ENCODE data around the gene CCDC34. TPM values are rescaled to one million over a fixed set of nuclear protein-coding genes. Genes with fewer than 3 reads are reported as not detected.
A peak's percentile ranks its signal among the peaks of the same experiment; 100 is the strongest.
"Not testable (repeated sequence)": the region's sequence is repeated elsewhere in the genome, so short reads cannot be mapped to it uniquely, and the experiment has no call there.

Gene CCDC34
- total and polyA plus RNA-seq, 5 experiments from 2014 or later = 1.8 to 4.7 (median 2.4) TPM

DNA sequence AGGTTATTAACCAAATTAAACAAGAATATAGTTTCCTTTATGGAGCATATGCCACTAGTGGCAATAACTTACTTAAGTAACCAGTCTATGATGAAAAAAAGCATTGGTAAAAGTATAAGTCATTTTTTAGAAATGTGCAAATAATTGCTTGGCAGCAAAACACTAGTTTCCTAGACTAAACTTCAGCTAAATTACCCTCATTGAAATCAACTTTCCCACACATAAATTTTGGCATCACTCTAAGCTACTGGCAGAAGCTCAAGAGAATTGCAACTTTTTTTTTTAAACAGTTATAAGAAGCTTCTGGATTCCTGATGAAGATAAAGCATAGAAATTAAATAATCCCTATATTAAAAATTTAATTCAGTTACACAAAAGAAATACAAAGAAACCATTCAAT lies 12.5 kb downstream of the CCDC34 start:
- ATAC-seq = no peak
- Mint-ChIP-seq H3K9me3 (no peaks in the 10 kb centered on the region), H3K36me3 (peaks cover 6 to 28% (median 14%) of the 10 kb centered on the region in 3 donors), H3K27ac (no peak overlapping the region), H3K4me3 (no peak overlapping the region), H3K27me3 (no peaks in the 10 kb centered on the region), H3K4me1 (peaks cover 0 to 2% (median 0%) of the 10 kb centered on the region in 4 donors)
- POLR2A ChIA-PET = no interaction called here
- no peak for DNase-seq

GRCh38 chr11:27349919-27350318 lies 13.1 kb downstream of the CCDC34 start:
- H3K27me3 Mint-ChIP-seq = no peaks in the 10 kb centered on the region
- no peak overlapping the region for H3K4me3 Mint-ChIP-seq
- POLR2A ChIA-PET = no interaction called here
- peaks cover 0 to 2% (median 0%) of the 10 kb centered on the region in 4 donors for H3K4me1 Mint-ChIP-seq
- ATAC-seq = no peak
- no peaks in the 10 kb centered on the region for H3K9me3 Mint-ChIP-seq
- peaks cover 6 to 28% (median 14%) of the 10 kb centered on the region in 3 donors for H3K36me3 Mint-ChIP-seq
- peak overlapping the region in 1 of 10 donors; percentile 7 for H3K27ac Mint-ChIP-seq
- no peak for DNase-seq

GRCh38 chr11:27348340-27348873 lies 14.6 kb downstream of the CCDC34 start:
- ATAC-seq (no peak), DNase-seq (no peak)
- Mint-ChIP-seq H3K36me3 (peaks cover 6 to 28% (median 14%) of the 10 kb centered on the region in 3 donors), H3K27me3 (no peaks in the 10 kb centered on the region), H3K9me3 (no peaks in the 10 kb centered on the region), H3K4me1 (peaks cover 0 to 2% (median 0%) of the 10 kb centered on the region in 4 donors), H3K27ac (no peak overlapping the region), H3K4me3 (no peak overlapping the region)
- POLR2A ChIA-PET = no interaction called here

DNA sequence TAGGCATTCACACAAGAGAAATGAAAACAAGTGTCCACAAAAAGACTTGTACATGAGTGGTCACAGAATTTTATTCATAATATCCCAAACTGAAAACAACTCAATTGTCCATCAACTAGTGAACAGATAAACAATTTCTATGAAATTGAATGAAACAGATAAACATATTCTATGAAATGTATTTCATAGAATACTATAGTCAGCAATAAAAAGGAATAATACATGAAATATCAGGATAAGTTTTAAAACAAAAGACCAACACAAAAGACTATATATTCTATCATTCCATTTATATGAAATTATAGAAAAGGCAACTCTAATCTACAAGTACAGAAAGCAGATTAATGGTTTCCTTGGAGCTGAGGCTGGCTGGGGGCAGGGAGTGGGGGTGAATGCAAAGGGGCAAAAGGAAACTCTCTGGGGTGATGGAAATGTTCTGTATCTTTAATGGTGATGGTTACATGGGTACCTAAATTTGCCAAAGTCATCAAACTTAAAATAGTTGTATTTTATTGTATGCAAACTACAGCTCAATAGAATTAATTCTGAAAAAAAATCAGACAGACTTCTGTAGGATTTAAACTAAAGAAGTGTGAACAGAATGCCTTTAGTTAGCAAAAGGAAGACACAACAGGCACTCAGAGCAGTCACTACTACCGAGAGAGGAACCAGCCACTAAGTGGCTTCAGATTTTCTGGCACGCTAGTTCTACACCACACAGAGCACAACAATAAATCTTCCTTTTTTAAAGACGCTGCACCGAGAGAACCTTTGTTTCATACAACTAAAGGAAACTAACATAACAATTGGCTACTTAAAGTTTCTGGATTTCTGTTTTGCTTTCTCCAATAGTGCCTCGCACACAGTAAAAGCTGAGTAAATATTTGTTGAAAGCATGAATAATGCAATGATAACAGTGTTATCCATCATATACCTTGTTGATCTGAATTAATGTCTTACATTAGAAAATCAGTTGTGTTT lies 15.4 kb downstream of the CCDC34 start:
- POLR2A ChIA-PET = no interaction called here
- H3K4me3 Mint-ChIP-seq = no peak overlapping the region
- H3K4me1 Mint-ChIP-seq = peaks cover 0 to 2% (median 0%) of the 10 kb centered on the region in 4 donors
- no peak overlapping the region for H3K27ac Mint-ChIP-seq
- H3K27me3 Mint-ChIP-seq = no peaks in the 10 kb centered on the region
- H3K36me3 Mint-ChIP-seq = peaks cover 6 to 28% (median 17%) of the 10 kb centered on the region in 3 donors
- no peak for ATAC-seq
- no peaks in the 10 kb centered on the region for H3K9me3 Mint-ChIP-seq
- no peak for DNase-seq

- Mint-ChIP-seq H3K27me3 (no peaks in the 10 kb centered on the region), H3K4me3 (no peak overlapping the region), H3K9me3 (peaks cover 0 to 2% (median 0%) of the 10 kb centered on the region in 9 donors), H3K4me1 (no peaks in the 10 kb centered on the region), H3K36me3 (peaks cover 0 to 17% (median 15%) of the 10 kb centered on the region in 3 donors), H3K27ac (no peak overlapping the region)
- POLR2A ChIA-PET = no interaction called here
- ATAC-seq (no peak), DNase-seq (no peak)
Measured at GRCh38 chr11:27339941-27340340, 23.1 kb downstream of the CCDC34 start.

DNA sequence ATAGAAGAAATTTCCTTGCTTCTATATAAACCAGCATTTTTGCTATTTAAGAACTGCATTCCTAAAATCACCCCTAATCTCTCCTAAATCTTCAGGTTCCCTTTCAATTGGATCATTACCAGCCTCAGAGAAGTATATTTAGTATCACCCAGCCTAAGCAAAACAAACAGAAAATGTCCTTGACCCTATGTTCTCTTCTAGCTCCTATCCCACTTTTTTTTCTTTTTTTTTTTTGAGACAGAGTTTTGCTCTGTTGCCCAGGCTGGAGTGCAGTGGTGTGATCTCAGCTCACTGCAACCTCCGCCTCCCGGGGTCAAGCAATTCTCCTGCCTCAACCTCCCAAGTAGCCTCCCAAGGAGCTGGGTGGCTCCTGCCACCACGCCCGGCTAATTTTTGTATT lies 28.3 kb downstream of the CCDC34 start:
- H3K27ac Mint-ChIP-seq, H3K4me1 Mint-ChIP-seq, H3K9me3 Mint-ChIP-seq, H3K4me3 Mint-ChIP-seq, ATAC-seq, H3K27me3 Mint-ChIP-seq, POLR2A ChIA-PET, DNase-seq: not testable (repeated sequence)
- H3K36me3 Mint-ChIP-seq = peaks cover 0 to 14% (median 13%) of the 10 kb centered on the region in 3 donors

- peaks cover 0 to 10% (median 3%) of the 10 kb centered on the region in 3 donors for H3K36me3 Mint-ChIP-seq
- ATAC-seq (no peak), DNase-seq (no peak)
- H3K4me1 Mint-ChIP-seq = peaks cover 0 to 4% (median 0%) of the 10 kb centered on the region in 4 donors
- H3K27me3 Mint-ChIP-seq = no peaks in the 10 kb centered on the region
- no peak overlapping the region for H3K4me3 Mint-ChIP-seq
- peaks cover 0 to 2% (median 0%) of the 10 kb centered on the region in 9 donors for H3K9me3 Mint-ChIP-seq
- no peak overlapping the region for H3K27ac Mint-ChIP-seq
- POLR2A ChIA-PET = no interaction called here
Measured at GRCh38 chr11:27331981-27332380, 31.0 kb downstream of the CCDC34 start.

DNA sequence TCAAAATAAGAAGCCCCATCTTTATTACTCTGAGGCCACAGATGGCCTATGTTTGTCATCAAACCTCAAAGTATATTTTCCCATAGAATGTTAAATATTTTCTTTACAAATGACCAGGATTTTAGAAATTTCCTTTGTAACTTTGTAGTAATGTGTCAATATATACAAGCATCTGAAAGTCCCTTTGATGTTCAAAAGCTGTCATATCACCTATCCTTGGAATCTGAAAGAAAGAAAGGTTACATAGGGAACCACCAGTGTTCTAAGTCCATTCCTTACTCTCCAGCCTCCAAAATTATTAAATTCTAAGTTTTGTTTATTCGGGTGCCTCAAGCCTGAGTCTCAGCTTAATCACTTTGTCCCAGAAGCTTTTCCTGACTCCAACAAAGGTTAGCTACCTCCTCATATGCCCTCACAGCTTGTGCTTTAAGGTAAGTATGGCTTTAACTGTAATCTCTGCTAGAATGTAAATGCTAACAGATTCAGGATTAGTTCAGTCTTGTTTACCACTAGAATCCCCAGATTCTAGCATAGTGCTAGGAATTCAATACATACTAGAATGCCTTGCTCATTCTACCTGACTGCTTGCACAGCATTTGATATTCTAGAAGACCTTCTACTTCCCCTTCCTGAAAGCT lies 32.3 kb downstream of the CCDC34 start:
- POLR2A ChIA-PET = no interaction called here
- Mint-ChIP-seq H3K27ac (no peak overlapping the region), H3K4me1 (peaks cover 0 to 4% (median 0%) of the 10 kb centered on the region in 4 donors), H3K27me3 (no peaks in the 10 kb centered on the region), H3K36me3 (peaks cover 0 to 5% (median 3%) of the 10 kb centered on the region in 3 donors), H3K4me3 (no peak overlapping the region), H3K9me3 (peaks cover 0 to 10% (median 2%) of the 10 kb centered on the region in 9 donors)
- no peak for DNase-seq
- ATAC-seq = no peak

- Mint-ChIP-seq H3K9me3 (peaks cover 0 to 15% (median 2%) of the 10 kb centered on the region in 9 donors), H3K4me1 (peaks cover 0 to 4% (median 0%) of the 10 kb centered on the region in 4 donors), H3K36me3 (peaks cover 0 to 5% (median 3%) of the 10 kb centered on the region in 3 donors), H3K4me3 (no peak overlapping the region), H3K27ac (no peak overlapping the region), H3K27me3 (no peaks in the 10 kb centered on the region)
- ATAC-seq = no peak
- POLR2A ChIA-PET = no interaction called here
- no peak for DNase-seq
Measured at GRCh38 chr11:27329867-27330632, 33.0 kb downstream of the CCDC34 start.

- peaks cover 0 to 2% (median 0%) of the 10 kb centered on the region in 4 donors for H3K4me1 Mint-ChIP-seq
- no peak for DNase-seq
Measured at GRCh38 chr11:27328614-27329013, 34.4 kb downstream of the CCDC34 start.

GRCh38 chr11:27327064-27327463 lies 36.0 kb downstream of the CCDC34 start:
- DNase-seq, H3K4me1 Mint-ChIP-seq, H3K27me3 Mint-ChIP-seq, ATAC-seq, H3K27ac Mint-ChIP-seq, H3K4me3 Mint-ChIP-seq, H3K36me3 Mint-ChIP-seq, POLR2A ChIA-PET: not testable (repeated sequence)
- peaks cover 0 to 15% (median 2%) of the 10 kb centered on the region in 9 donors for H3K9me3 Mint-ChIP-seq

More at GRCh38 chr11:27328614-27329013, 34.4 kb downstream of the CCDC34 start:
- ATAC-seq = no peak
- Mint-ChIP-seq H3K36me3 (peaks cover 0 to 5% (median 2%) of the 10 kb centered on the region in 3 donors), H3K4me3 (no peak overlapping the region), H3K27me3 (no peaks in the 10 kb centered on the region), H3K27ac (no peak overlapping the region), H3K9me3 (peaks cover 0 to 15% (median 2%) of the 10 kb centered on the region in 9 donors)
- POLR2A ChIA-PET = no interaction called here

DNA sequence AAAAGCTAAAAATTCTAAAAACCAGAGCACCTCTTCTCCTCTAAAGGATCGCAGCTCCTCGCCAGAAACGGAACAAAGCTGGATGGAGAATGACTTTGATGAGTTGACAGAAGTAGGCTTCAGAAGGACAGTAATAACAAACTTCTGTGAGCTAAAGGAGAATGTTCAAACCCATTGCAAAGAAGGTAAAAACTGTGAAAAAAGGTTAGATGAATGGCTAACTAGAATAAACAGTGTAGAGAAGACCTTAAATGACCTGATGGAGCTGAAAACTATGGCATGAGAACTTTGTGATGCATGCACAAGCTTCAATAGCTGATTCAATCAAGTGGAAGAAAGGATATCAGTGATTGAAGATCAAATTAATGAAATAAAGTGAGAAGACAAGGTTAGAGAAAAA lies 40.8 kb downstream of the CCDC34 start:
- ATAC-seq, H3K27ac Mint-ChIP-seq, H3K27me3 Mint-ChIP-seq, DNase-seq, H3K4me1 Mint-ChIP-seq, POLR2A ChIA-PET, H3K4me3 Mint-ChIP-seq, H3K36me3 Mint-ChIP-seq: not testable (repeated sequence)
- peaks cover 0 to 15% (median 2%) of the 10 kb centered on the region in 9 donors for H3K9me3 Mint-ChIP-seq

All from naive thymus-derived CD8-positive, alpha-beta T cell (primary cell).